IMR-90 (cell line): ENCODE data around the gene LAMA4.

Experiments used
- BHLHE40 ChIP-seq: fragments of 150-350 bp; IDR thresholded peaks from 2 replicates; pipeline ENCODE4 v1.6.1; 2016; ENCODE audit warnings: mild to moderate bottlenecking, low read depth, low read length
- CHD1 ChIP-seq: IDR thresholded peaks from 2 replicates; pipeline ENCODE4 v1.6.1; 2012; ENCODE audit warnings: low read depth, low read length, improper control_type of control experiment
- CTCF ChIP-seq: conservative IDR thresholded peaks from 2 replicates; pipeline ENCODE4 v1.5.1; 2012; ENCODE audit warnings: mild to moderate bottlenecking, low read depth, low read length, improper control_type of control experiment
- MAZ ChIP-seq: IDR thresholded peaks from 2 replicates; pipeline ENCODE4 v1.6.1; 2012; ENCODE audit warnings: low read depth, mild to moderate bottlenecking, low read length, improper control_type of control experiment, moderate library complexity, borderline replicate concordance
- NFE2L2 ChIP-seq: fragments of 150-350 bp; IDR thresholded peaks from 2 replicates; pipeline ENCODE4 v1.6.1; 2016; ENCODE audit warnings: low read depth, mild to moderate bottlenecking, low read length
- POLR2A ChIP-seq: IDR thresholded peaks from 2 replicates; pipeline ENCODE4 v1.6.1; 2012; ENCODE audit warnings: mild to moderate bottlenecking, low read depth, low read length
- RCOR1 ChIP-seq: IDR thresholded peaks from 2 replicates; pipeline ENCODE4 v1.6.1; 2012; ENCODE audit warnings: mild to moderate bottlenecking, low read length, improper control_type of control experiment; ENCODE audit not compliant: insufficient replicate concordance

- TF ChIP-seq CTCF, result no peak
- no peak for TF ChIP-seq POLR2A
- no peak for TF ChIP-seq BHLHE40
- no peak for TF ChIP-seq MAZ
- TF ChIP-seq RCOR1, result no peak
- no peak for TF ChIP-seq CHD1
- TF ChIP-seq NFE2L2, result no peak
Observed at GRCh38 chr6:112221981-112222852, 32.1 kb downstream of the LAMA4 start.
